ENCODE measurements around the gene LRRC4C.
"Not testable (repeated sequence)": the region's sequence is repeated elsewhere in the genome, so short reads cannot be mapped to it uniquely, and the experiment has no call there.

Gene LRRC4C

GRCh38 chr11:41110527-41110926 lies 348.9 kb downstream of the LRRC4C start:
- no peak for DNase-seq

- no peak for DNase-seq
Measured at GRCh38 chr11:41102471-41102870, 357.0 kb downstream of the LRRC4C start.

GRCh38 chr11:41099654-41100053 lies 359.8 kb downstream of the LRRC4C start:
- DNase-seq: no peak

GRCh38 chr11:41085123-41085522 lies 374.3 kb downstream of the LRRC4C start:
- DNase-seq: no peak

- DNase-seq: no peak
Measured at GRCh38 chr11:41081756-41082285, 377.6 kb downstream of the LRRC4C start.

- no peak for DNase-seq
Measured at GRCh38 chr11:41074318-41074717, 385.1 kb downstream of the LRRC4C start.

GRCh38 chr11:41065432-41065831 lies 394.0 kb downstream of the LRRC4C start:
- DNase-seq: no peak

- no peak for DNase-seq
Measured at GRCh38 chr11:41058138-41058537, 401.3 kb downstream of the LRRC4C start.

GRCh38 chr11:41056892-41057569 lies 402.4 kb downstream of the LRRC4C start:
- no peak for DNase-seq

- no peak for DNase-seq
Measured at GRCh38 chr11:41053894-41054293, 405.6 kb downstream of the LRRC4C start.

- no peak for DNase-seq
Measured at GRCh38 chr11:41051919-41052635, 407.4 kb downstream of the LRRC4C start.

- no peak for DNase-seq
Measured at GRCh38 chr11:41050791-41051190, 408.7 kb downstream of the LRRC4C start.

GRCh38 chr11:41047229-41047628 lies 412.2 kb downstream of the LRRC4C start:
- no peak for DNase-seq

- DNase-seq: no peak
Measured at GRCh38 chr11:41045266-41045665, 414.2 kb downstream of the LRRC4C start.

GRCh38 chr11:41044747-41045146 lies 414.7 kb downstream of the LRRC4C start:
- no peak for DNase-seq

GRCh38 chr11:41042688-41043087 lies 416.8 kb downstream of the LRRC4C start:
- no peak for DNase-seq

- DNase-seq: no peak
Measured at GRCh38 chr11:41040474-41040873, 419.0 kb downstream of the LRRC4C start.

GRCh38 chr11:41039592-41039991 lies 419.9 kb downstream of the LRRC4C start:
- DNase-seq: no peak

- DNase-seq: no peak
Measured at GRCh38 chr11:41031551-41032060, 427.8 kb downstream of the LRRC4C start.

GRCh38 chr11:41020259-41020658 lies 439.2 kb downstream of the LRRC4C start:
- no peak for DNase-seq

- not testable (repeated sequence) for DNase-seq
Measured at GRCh38 chr11:41019666-41020065, 439.8 kb downstream of the LRRC4C start.

- no peak for DNase-seq
Measured at GRCh38 chr11:41018224-41018623, 441.2 kb downstream of the LRRC4C start.

GRCh38 chr11:41010361-41011050 lies 448.9 kb downstream of the LRRC4C start:
- DNase-seq: no peak

GRCh38 chr11:41005986-41006385 lies 453.5 kb downstream of the LRRC4C start:
- no peak for DNase-seq

Measured in CD4-positive, alpha-beta T cell treated with Interleukin-17A for 1 hour (primary cell).